ENCODE results near the gene SLC22A12.

SLC22A12 gene

DNA sequence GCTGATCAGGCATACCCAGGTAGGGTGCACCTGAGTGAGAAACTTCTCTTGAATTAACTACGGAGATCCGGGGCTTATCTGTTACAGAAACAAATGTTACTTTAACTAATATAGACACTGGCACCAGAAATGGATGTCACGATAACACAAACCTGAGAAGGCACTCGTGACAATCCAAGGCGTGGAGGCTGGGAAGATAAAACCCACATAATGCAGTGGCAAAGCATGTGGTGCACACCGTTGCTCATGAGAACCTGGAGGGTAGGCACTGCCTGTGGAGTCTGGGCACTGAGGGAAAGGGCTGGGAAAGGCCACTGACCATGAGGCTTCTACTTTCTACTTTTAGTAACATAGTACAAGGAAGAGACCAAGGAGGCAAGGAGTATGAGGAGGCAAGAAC is 22.6 kb downstream of the SLC22A12 start:
- DNase-seq: no peak
- Mint-ChIP-seq H3K9me3 (no peaks in the 10 kb centered on the region), H3K36me3 (ENCODE audit: low read depth) (no peaks in the 10 kb centered on the region), H3K27ac (no peak overlapping the region), H3K4me1 (peaks cover 6% of the 10 kb centered on the region), H3K4me3 (no peak overlapping the region), H3K27me3 (no peaks in the 10 kb centered on the region)
- no peak for ATAC-seq

- no peaks in the 10 kb centered on the region for H3K9me3 Mint-ChIP-seq
- peaks cover 6% of the 10 kb centered on the region for H3K4me1 Mint-ChIP-seq
- no peaks in the 10 kb centered on the region for H3K36me3 Mint-ChIP-seq (ENCODE audit: low read depth)
- H3K4me3 Mint-ChIP-seq: no peak overlapping the region
- ATAC-seq (no peak), DNase-seq (no peak)
- no peak overlapping the region for H3K27ac Mint-ChIP-seq
- no peaks in the 10 kb centered on the region for H3K27me3 Mint-ChIP-seq
Observed at GRCh38 chr11:64614917-64615316, 23.9 kb downstream of the SLC22A12 start.

DNA sequence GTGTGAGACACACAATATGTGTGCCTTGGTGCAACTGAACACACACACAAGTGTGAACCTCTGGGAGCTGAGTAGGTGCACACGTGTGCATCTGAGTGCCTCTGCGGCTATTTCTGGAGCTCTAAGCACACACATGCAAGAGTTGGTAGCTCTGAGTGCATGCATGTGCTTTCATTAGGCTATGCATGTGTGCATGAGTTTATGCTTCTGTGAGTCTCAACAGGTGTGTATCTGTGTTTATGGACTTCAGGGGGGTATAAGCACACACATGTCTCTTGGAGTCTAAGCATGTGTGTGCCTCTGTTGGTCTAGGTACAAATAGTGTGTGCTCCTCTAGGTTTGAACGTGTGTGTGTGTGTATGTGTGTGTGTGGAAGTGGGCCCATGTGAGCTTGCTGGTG is 25.8 kb downstream of the SLC22A12 start:
- H3K4me3 Mint-ChIP-seq: no peak overlapping the region
- H3K9me3 Mint-ChIP-seq: no peaks in the 10 kb centered on the region
- H3K4me1 Mint-ChIP-seq: peaks cover 4% of the 10 kb centered on the region
- DNase-seq: no peak
- H3K27ac Mint-ChIP-seq: no peak overlapping the region
- H3K27me3 Mint-ChIP-seq: no peaks in the 10 kb centered on the region
- no peak for ATAC-seq
- no peaks in the 10 kb centered on the region for H3K36me3 Mint-ChIP-seq (ENCODE audit: low read depth)

- H3K27ac Mint-ChIP-seq: no peak overlapping the region
- H3K36me3 Mint-ChIP-seq (ENCODE audit: low read depth): no peaks in the 10 kb centered on the region
- no peak overlapping the region for H3K4me3 Mint-ChIP-seq
- H3K27me3 Mint-ChIP-seq: no peaks in the 10 kb centered on the region
- DNase-seq: no peak
- H3K4me1 Mint-ChIP-seq: no peaks in the 10 kb centered on the region
- H3K9me3 Mint-ChIP-seq: no peaks in the 10 kb centered on the region
- no peak for ATAC-seq
Observed at GRCh38 chr11:64619196-64619595, 28.2 kb downstream of the SLC22A12 start.

DNA sequence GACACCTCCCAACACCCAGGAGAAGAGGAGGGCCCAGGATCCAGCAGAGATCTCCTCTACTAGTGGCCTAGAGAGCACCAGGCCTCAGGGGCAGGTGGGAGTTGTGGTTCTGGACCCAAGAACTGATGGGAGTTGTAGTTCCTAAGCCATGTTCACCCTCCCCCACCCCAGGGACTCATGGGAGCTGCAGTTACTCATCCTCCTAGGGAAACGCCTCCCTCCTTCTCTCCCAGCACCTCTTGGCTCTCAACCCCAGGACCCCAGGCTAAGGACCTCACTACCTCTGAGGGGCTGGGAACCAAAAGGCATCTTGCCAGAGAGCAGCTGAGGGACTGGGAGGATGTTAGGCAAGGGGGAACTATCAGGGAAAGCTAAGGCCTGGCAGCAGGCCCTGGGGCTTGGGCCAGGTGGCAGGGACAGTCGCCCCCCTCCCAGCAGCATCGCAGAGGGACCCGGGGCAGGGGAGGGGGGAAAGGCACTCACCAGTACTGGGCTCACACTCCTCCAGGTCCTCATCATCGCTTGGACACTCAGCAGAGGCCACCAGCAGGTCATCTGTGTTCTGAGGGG is 28.9 kb downstream of the SLC22A12 start:
- Mint-ChIP-seq H3K36me3 (ENCODE audit: low read depth) (no peaks in the 10 kb centered on the region), H3K4me1 (no peaks in the 10 kb centered on the region), H3K27me3 (no peaks in the 10 kb centered on the region), H3K9me3 (no peaks in the 10 kb centered on the region), H3K27ac (no peak overlapping the region), H3K4me3 (no peak overlapping the region)
- ATAC-seq (peak; percentile 26), DNase-seq (no peak)

GRCh38 chr11:64620381-64620971 is 29.5 kb downstream of the SLC22A12 start:
- Mint-ChIP-seq H3K36me3 (ENCODE audit: low read depth) (no peaks in the 10 kb centered on the region), H3K9me3 (no peaks in the 10 kb centered on the region), H3K27ac (no peak overlapping the region), H3K27me3 (no peaks in the 10 kb centered on the region), H3K4me3 (no peak overlapping the region), H3K4me1 (no peaks in the 10 kb centered on the region)
- ATAC-seq (no peak), DNase-seq (no peak)

- Mint-ChIP-seq H3K9me3 (no peaks in the 10 kb centered on the region), H3K36me3 (ENCODE audit: low read depth) (no peaks in the 10 kb centered on the region), H3K27me3 (no peaks in the 10 kb centered on the region), H3K27ac (no peak overlapping the region), H3K4me1 (no peaks in the 10 kb centered on the region), H3K4me3 (no peak overlapping the region)
- ATAC-seq (no peak), DNase-seq (no peak)
Observed at GRCh38 chr11:64621283-64622019, 30.4 kb downstream of the SLC22A12 start.

DNA sequence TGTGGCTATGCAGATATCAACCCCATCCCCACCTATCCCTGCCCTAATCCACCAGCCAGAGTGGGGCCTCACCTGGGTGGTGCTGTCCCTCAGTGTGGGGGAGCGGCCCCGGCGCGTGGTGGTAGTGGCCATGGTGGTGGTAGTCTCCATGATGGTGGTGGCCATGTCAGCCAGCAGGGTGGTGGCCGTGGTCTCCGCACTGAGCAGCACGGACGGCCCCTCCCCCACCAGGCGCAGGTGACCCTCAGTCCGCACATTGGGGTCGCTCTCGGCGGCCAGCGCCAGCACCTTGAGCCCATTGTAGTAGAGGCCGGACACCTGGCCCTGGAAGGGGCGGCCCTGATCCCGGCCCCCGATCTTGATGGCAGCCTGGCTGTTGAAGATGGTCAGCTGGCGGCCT is 31.7 kb downstream of the SLC22A12 start:
- ATAC-seq: no peak
- H3K27ac Mint-ChIP-seq: no peak overlapping the region
- H3K27me3 Mint-ChIP-seq: no peaks in the 10 kb centered on the region
- H3K36me3 Mint-ChIP-seq (ENCODE audit: low read depth): no peaks in the 10 kb centered on the region
- H3K9me3 Mint-ChIP-seq: no peaks in the 10 kb centered on the region
- DNase-seq: no peak
- no peaks in the 10 kb centered on the region for H3K4me1 Mint-ChIP-seq
- H3K4me3 Mint-ChIP-seq: no peak overlapping the region

- Mint-ChIP-seq H3K9me3 (no peaks in the 10 kb centered on the region), H3K27ac (no peak overlapping the region), H3K4me3 (no peak overlapping the region), H3K36me3 (ENCODE audit: low read depth) (no peaks in the 10 kb centered on the region), H3K4me1 (no peaks in the 10 kb centered on the region), H3K27me3 (no peaks in the 10 kb centered on the region)
- no peak for DNase-seq
- ATAC-seq: no peak
Observed at GRCh38 chr11:64624883-64625481, 34.0 kb downstream of the SLC22A12 start.

GRCh38 chr11:64626637-64627036 is 35.6 kb downstream of the SLC22A12 start:
- no peak overlapping the region for H3K27ac Mint-ChIP-seq
- H3K4me3 Mint-ChIP-seq: no peak overlapping the region
- H3K27me3 Mint-ChIP-seq: no peaks in the 10 kb centered on the region
- ATAC-seq (no peak), DNase-seq (no peak)
- H3K9me3 Mint-ChIP-seq: no peaks in the 10 kb centered on the region
- no peaks in the 10 kb centered on the region for H3K4me1 Mint-ChIP-seq
- H3K36me3 Mint-ChIP-seq (ENCODE audit: low read depth): no peaks in the 10 kb centered on the region

DNA sequence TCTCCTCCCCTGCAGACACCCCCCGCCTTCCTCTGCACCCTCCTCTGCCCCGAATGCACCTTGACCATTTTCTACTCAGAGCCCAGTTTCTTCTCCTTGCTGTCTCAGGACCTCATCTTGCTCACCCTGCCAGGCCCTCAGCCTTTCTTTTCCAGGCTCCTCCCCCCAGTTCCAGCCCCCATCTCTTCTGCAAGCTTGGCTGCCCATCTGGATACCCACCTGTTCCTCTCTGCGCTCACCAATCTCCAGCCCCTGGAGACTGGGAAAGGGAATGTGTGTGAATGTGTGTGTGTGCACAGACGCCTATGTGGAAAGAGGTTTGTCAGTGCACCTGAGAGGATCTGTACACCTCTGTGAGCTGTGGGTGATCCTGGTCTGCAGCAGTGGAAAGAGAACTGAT is 36.4 kb downstream of the SLC22A12 start:
- peaks cover 2% of the 10 kb centered on the region for H3K27me3 Mint-ChIP-seq
- ATAC-seq: no peak
- no peaks in the 10 kb centered on the region for H3K36me3 Mint-ChIP-seq (ENCODE audit: low read depth)
- no peak overlapping the region for H3K27ac Mint-ChIP-seq
- H3K4me3 Mint-ChIP-seq: no peak overlapping the region
- DNase-seq: no peak
- H3K9me3 Mint-ChIP-seq: no peaks in the 10 kb centered on the region
- H3K4me1 Mint-ChIP-seq: no peaks in the 10 kb centered on the region

DNA sequence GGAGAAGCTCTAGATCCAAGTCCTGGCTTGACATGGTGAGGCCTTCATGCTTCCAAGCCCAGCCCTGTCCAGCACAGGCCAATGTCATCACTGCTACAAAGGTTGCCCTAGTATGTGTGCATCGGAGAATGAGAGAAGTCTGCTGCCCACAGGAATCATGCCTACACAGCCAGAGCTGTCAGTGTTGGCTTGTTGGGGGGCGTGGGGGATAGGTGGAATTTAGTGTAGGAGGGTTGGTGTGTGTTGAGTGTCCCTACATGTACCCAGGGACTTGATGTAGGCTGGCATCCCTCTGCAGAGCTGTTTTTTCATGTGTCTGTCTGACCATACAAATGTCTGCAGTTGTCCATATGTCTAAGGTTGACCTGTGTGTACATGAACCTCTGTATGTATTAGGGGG is 37.6 kb downstream of the SLC22A12 start:
- H3K9me3 Mint-ChIP-seq: no peaks in the 10 kb centered on the region
- no peak overlapping the region for H3K27ac Mint-ChIP-seq
- peaks cover 2% of the 10 kb centered on the region for H3K27me3 Mint-ChIP-seq
- H3K4me3 Mint-ChIP-seq: no peak overlapping the region
- H3K36me3 Mint-ChIP-seq (ENCODE audit: low read depth): no peaks in the 10 kb centered on the region
- ATAC-seq (no peak), DNase-seq (no peak)
- H3K4me1 Mint-ChIP-seq: peaks cover 2% of the 10 kb centered on the region

GRCh38 chr11:64629103-64629502 is 38.1 kb downstream of the SLC22A12 start:
- peaks cover 6% of the 10 kb centered on the region for H3K4me1 Mint-ChIP-seq
- H3K9me3 Mint-ChIP-seq: no peaks in the 10 kb centered on the region
- no peaks in the 10 kb centered on the region for H3K36me3 Mint-ChIP-seq (ENCODE audit: low read depth)
- peaks cover 2% of the 10 kb centered on the region for H3K27me3 Mint-ChIP-seq
- ATAC-seq (no peak), DNase-seq (no peak)
- no peak overlapping the region for H3K27ac Mint-ChIP-seq
- H3K4me3 Mint-ChIP-seq: no peak overlapping the region

DNA sequence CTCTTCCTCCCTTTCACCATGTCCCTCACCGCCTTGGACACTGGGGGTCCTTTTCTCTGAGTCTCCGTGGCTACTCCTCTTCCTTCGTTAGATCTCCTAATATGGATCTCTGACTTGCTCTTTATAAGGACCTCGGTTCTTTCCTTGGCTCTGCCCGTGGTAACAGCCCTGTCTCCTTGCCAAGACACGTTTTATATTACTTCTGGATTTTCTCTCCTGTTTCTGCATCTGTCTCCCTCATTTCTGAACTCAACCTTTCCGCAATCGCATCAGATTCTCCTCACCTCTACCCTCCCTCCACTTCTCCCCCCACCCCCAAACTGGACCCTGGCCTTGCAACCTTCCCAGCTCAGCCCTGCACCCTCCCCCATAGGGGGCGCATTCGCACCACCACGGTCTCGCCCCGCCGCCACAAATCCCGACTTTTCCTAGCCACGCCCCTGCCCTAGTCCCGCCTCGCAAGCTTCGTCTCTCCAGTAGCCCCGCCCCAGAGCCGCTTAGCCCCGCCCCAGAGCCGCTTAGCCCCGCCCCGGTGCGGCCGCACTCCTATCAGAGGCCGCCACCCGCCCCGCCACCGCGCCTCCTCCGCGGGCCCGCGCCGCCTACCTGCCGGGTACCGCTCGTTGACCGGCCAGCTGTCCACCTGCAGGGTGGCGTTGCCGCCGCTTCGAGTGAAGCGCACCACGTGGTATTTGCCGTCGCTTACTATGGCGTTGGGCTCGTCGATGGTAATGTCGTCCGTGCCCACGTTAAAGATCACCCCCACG is 39.0 kb downstream of the SLC22A12 start:
- Mint-ChIP-seq H3K9me3 (no peaks in the 10 kb centered on the region), H3K4me1 (peaks cover 6% of the 10 kb centered on the region), H3K36me3 (ENCODE audit: low read depth) (no peaks in the 10 kb centered on the region), H3K4me3 (no peak overlapping the region), H3K27me3 (peaks cover 5% of the 10 kb centered on the region), H3K27ac (no peak overlapping the region)
- DNase-seq (no peak), ATAC-seq (no peak)

Data from activated naive CD8-positive, alpha-beta T cell treated with anti-CD3 and anti-CD28 coated beads, Interleukin-2, amount 50 U/mL, for 24 hours (primary cell).